Vagina (tissue), 2 donors: ENCODE results near the gene ING1.

Source experiments
- POLR2A ChIP-seq, 2 donors: fragments of 450-650 bp; IDR thresholded peaks; one replicate each; pipeline ENCODE4 v1.6.1; 2017; ENCODE audit warnings: antibody characterized with exemption in 2 of 2, mild to moderate bottlenecking in 2 of 2, moderate library complexity in 2 of 2
- TF ChIP-seq, protein P1 (sequence below), 3 experiments: fragments of 450-650 bp in 2 of 3; fragments of 200-600 bp in 1 of 3; sonication (generic) in 1 of 3; IDR thresholded peaks; one replicate each; pipeline ENCODE4 v1.5.1; 2017 to 2019; ENCODE audit warnings: antibody characterized with exemption in 3 of 3, mild to moderate bottlenecking in 2 of 3, moderate library complexity in 2 of 3

DNA sequence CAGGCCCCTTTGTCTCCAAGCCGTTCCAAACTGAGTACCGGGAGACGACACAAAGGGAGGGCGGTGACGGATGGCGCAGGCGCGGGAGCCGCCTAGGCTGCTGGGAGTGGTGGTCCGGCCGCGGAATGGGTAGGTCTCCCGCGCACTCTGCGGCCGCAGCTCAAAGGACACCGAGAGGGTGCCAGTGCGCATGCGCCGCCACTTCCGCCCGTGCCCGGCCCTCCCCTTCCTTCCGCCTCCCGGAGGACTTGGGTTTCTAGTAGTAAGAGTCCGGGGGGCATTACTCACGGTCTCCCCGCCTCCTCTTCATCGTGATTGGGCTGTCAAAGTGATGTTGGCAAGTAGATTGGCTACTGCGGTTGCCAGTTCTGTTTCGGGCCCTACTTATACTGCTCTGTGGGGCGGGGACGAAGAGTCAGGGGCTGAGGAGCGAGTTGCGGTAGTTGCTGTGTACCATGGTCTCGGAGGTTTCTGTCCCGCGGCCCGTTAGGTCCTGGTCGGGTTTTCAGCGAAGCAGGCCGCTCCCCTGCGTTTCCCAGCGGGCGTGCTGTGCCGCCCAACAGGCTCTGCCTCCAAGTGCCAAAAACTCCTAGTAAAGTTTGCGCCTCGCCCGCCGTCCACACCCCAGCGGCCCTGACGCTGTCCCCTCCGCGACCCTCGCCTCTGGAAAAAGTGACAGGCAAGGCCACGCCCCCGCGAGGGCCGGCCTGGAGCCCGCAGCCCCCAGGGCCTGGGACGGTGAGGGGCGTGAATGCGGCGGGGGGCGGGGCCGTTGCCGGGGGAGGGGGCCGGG, 455 bp upstream of the ING1 start:
- TF ChIP-seq, protein P1, sequence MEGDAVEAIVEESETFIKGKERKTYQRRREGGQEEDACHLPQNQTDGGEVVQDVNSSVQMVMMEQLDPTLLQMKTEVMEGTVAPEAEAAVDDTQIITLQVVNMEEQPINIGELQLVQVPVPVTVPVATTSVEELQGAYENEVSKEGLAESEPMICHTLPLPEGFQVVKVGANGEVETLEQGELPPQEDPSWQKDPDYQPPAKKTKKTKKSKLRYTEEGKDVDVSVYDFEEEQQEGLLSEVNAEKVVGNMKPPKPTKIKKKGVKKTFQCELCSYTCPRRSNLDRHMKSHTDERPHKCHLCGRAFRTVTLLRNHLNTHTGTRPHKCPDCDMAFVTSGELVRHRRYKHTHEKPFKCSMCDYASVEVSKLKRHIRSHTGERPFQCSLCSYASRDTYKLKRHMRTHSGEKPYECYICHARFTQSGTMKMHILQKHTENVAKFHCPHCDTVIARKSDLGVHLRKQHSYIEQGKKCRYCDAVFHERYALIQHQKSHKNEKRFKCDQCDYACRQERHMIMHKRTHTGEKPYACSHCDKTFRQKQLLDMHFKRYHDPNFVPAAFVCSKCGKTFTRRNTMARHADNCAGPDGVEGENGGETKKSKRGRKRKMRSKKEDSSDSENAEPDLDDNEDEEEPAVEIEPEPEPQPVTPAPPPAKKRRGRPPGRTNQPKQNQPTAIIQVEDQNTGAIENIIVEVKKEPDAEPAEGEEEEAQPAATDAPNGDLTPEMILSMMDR (IDR thresholded peaks at IDR 0.05) = peak in 1 of 3 experiments; percentile 22
- peak in 1 of 2 donors; percentile 98 for TF ChIP-seq POLR2A (IDR thresholded peaks at IDR 0.05)
